Lung (tissue), 12 donors: ENCODE data around the gene MRPL12. TPM values are rescaled to one million over a fixed set of nuclear protein-coding genes. Genes with fewer than 3 reads are reported as not detected.
A peak's percentile ranks its signal among the peaks of the same experiment; 100 is the strongest.

Experiments
- ATAC-seq: fragments of 200-7000 bp; cut with Tn5 transposase; one replicate; pipeline ENCODE4 v1.9.1; 2020; ENCODE audit warnings: moderate number of reproducible peaks; ENCODE audit not compliant: insufficient read depth, low FRiP score
- DNase-seq, 3 donors: peaks; one replicate each; pipeline ENCODE4 v3.0.0-alpha.2; 2013 to 2017
- H3K27ac ChIP-seq, 2 donors: one replicate each; pipeline ENCODE4 v1.5.1; 2013; ENCODE audit warnings: mild to moderate bottlenecking in 2 of 2, moderate library complexity in 2 of 2, control low read depth in 1 of 2, inconsistent platforms in 1 of 2, low read depth in 1 of 2, low read length in 1 of 2
- H3K27me3 ChIP-seq, 3 donors: one replicate each; pipeline ENCODE4 v1.5.1; 2013; ENCODE audit warnings: low read length in 2 of 3; ENCODE audit not compliant: control insufficient read depth in 3 of 3, insufficient read depth in 3 of 3
- H3K36me3 ChIP-seq, 4 donors: one replicate each; pipeline ENCODE4 v1.5.1; 2013; ENCODE audit warnings: low read length in 4 of 4, mild to moderate bottlenecking in 1 of 4, moderate library complexity in 1 of 4; ENCODE audit not compliant: control insufficient read depth in 4 of 4, insufficient read depth in 4 of 4
- H3K4me1 ChIP-seq, 5 donors: one replicate each; pipeline ENCODE4 v1.5.1; 2013; ENCODE audit warnings: low read length in 5 of 5, mild to moderate bottlenecking in 2 of 5, moderate library complexity in 1 of 5; ENCODE audit not compliant: control insufficient read depth in 5 of 5, insufficient read depth in 5 of 5
- H3K4me3 ChIP-seq: one replicate; pipeline ENCODE4 v1.5.1; 2013; ENCODE audit warnings: mild to moderate bottlenecking, control low read depth, moderate library complexity
- H3K9ac ChIP-seq, 2 donors: one replicate each; pipeline ENCODE4 v1.5.1; 2013; ENCODE audit warnings: low read length in 2 of 2, control low read depth in 1 of 2; ENCODE audit not compliant: insufficient read depth in 1 of 2
- H3K9me3 ChIP-seq, 4 donors: one replicate each; pipeline ENCODE4 v1.5.1; 2013; ENCODE audit warnings: low read length in 3 of 4, mild to moderate bottlenecking in 1 of 4, moderate library complexity in 1 of 4; ENCODE audit not compliant: control insufficient read depth in 4 of 4, insufficient read depth in 3 of 4
- CTCF ChIP-seq: IDR thresholded peaks from 2 replicates; pipeline ENCODE4 v1.5.1; 2012; ENCODE audit warnings: mild to moderate bottlenecking; ENCODE audit errors: control extremely low read depth, extremely low read depth
- WGBS, 2 donors: extraction: QIAGEN DNeasy Blood & Tissue Kit; methylation state at CpG; one replicate each; pipeline ENCODE4 v1.1.7; 2013; 5-methylcytosine and 5-hydroxymethylcytosine counted together
- polyA plus RNA-seq, 2 donors: library from polyadenylated mRNA; stranded (reverse); fragments of 200-250 nt; gene quantifications; one replicate each; pipeline ENCODE4 v1.2.1, GENCODE V29; 2013
- total RNA-seq, 2 donors: library from RNA; depleted of rRNA in 1 of 2; stranded (reverse); fragments of >200 nt in 1 of 2; gene quantifications; one replicate each; pipeline ENCODE4 v1.2.1, GENCODE V29; 2014 to 2021
- donor health status: control.
- donor health status: control.
- donor health status: Bipolar disorder and iron deficiency.
- donor health status: healthy.
- donor health status: DM: yes; HTN: yes; CAD: no.

The MRPL12 gene
- total and polyA plus RNA-seq, 4 donors = 6.1 to 154 (median 104) TPM

GRCh38 chr17:81712468-81713003 lies 9.4 kb downstream of the MRPL12 start:
- Histone ChIP-seq H3K4me3 (peak overlapping the region; percentile 76), H3K9ac (peak overlapping the region in 1 of 2 donors; percentile 32), H3K4me1 (peaks cover 0 to 32% (median 8%) of the 10 kb centered on the region in 5 donors), H3K36me3 (peaks cover 0 to 7% (median 0%) of the 10 kb centered on the region in 4 donors), H3K27ac (no peak overlapping the region), H3K27me3 (peaks cover 0 to 10% (median 9%) of the 10 kb centered on the region in 3 donors), H3K9me3 (no peaks in the 10 kb centered on the region)
- DNase-seq (peak in 1 of 3 donors; percentile 45), ATAC-seq (peak; percentile 6)
- 4% methylated on average over 41 of the region's 41 CpGs for WGBS, 2 donors
- TF ChIP-seq CTCF = no peak

GRCh38 chr17:81713004-81713555 lies 9.9 kb downstream of the MRPL12 start:
- H3K27me3 ChIP-seq = peaks cover 0 to 10% (median 9%) of the 10 kb centered on the region in 3 donors
- no peaks in the 10 kb centered on the region for H3K9me3 ChIP-seq
- DNase-seq (no peak), ATAC-seq (no peak)
- H3K4me1 ChIP-seq = peaks cover 0 to 32% (median 8%) of the 10 kb centered on the region in 5 donors
- peak overlapping the region in 1 of 2 donors; percentile 32 for H3K9ac ChIP-seq
- no peak overlapping the region for H3K4me3 ChIP-seq
- H3K36me3 ChIP-seq = peaks cover 0 to 2% (median 0%) of the 10 kb centered on the region in 4 donors
- WGBS, 2 donors = 43 to 63% methylated on average over 18 of the region's 18 CpGs
- no peak overlapping the region for H3K27ac ChIP-seq
- no peak for TF ChIP-seq CTCF

GRCh38 chr17:81713556-81714411 lies 10.6 kb downstream of the MRPL12 start:
- WGBS, 2 donors = 73 to 77% methylated on average over 36 of the region's 36 CpGs
- ATAC-seq = no peak
- H3K4me3 ChIP-seq = no peak overlapping the region

More at GRCh38 chr17:81713556-81714411, 10.6 kb downstream of the MRPL12 start:
- Histone ChIP-seq H3K9me3 (no peaks in the 10 kb centered on the region), H3K27me3 (peaks cover 0 to 10% (median 9%) of the 10 kb centered on the region in 3 donors), H3K36me3 (peaks cover 0 to 2% (median 0%) of the 10 kb centered on the region in 4 donors), H3K27ac (no peak overlapping the region), H3K9ac (no peak overlapping the region), H3K4me1 (peaks cover 0 to 32% (median 8%) of the 10 kb centered on the region in 5 donors)
- DNase-seq = no peak
- TF ChIP-seq CTCF = no peak
